Mucosa of rectum (tissue), 2 donors: Measurements from ENCODE around the gene ENTPD8.

Experiments
- H3K27ac ChIP-seq, 2 donors: one replicate each; pipeline ENCODE4 v1.7.0; 2013; ENCODE audit warnings: inconsistent platforms in 2 of 2, low read depth in 2 of 2, low read length in 2 of 2
- H3K27me3 ChIP-seq, 2 donors: one replicate each; pipeline ENCODE4 v1.7.0; 2013; ENCODE audit warnings: low read length in 2 of 2; ENCODE audit not compliant: control insufficient read depth in 2 of 2, insufficient read depth in 2 of 2
- H3K36me3 ChIP-seq, 2 donors: one replicate each; pipeline ENCODE4 v1.7.0; 2013; ENCODE audit warnings: low read length in 2 of 2; ENCODE audit not compliant: control insufficient read depth in 2 of 2, insufficient read depth in 2 of 2
- H3K4me1 ChIP-seq, 2 donors: one replicate each; pipeline ENCODE4 v1.7.0; 2013; ENCODE audit warnings: low read length in 2 of 2, mild to moderate bottlenecking in 1 of 2; ENCODE audit not compliant: control insufficient read depth in 2 of 2, insufficient read depth in 2 of 2
- H3K4me3 ChIP-seq, 2 donors: one replicate each; pipeline ENCODE4 v1.7.0; 2013; ENCODE audit warnings: low read length in 2 of 2
- H3K9ac ChIP-seq, 2 donors: one replicate each; pipeline ENCODE4 v1.7.0; 2013; ENCODE audit warnings: low read length in 2 of 2, low read depth in 1 of 2, mild to moderate bottlenecking in 1 of 2
- H3K9me3 ChIP-seq, 2 donors: one replicate each; pipeline ENCODE4 v1.7.0; 2013; ENCODE audit warnings: low read length in 2 of 2; ENCODE audit not compliant: control insufficient read depth in 2 of 2
- donor health status: healthy.
- donor health status: Normal muscosa, but diverticular disease.

Gene ENTPD8

DNA sequence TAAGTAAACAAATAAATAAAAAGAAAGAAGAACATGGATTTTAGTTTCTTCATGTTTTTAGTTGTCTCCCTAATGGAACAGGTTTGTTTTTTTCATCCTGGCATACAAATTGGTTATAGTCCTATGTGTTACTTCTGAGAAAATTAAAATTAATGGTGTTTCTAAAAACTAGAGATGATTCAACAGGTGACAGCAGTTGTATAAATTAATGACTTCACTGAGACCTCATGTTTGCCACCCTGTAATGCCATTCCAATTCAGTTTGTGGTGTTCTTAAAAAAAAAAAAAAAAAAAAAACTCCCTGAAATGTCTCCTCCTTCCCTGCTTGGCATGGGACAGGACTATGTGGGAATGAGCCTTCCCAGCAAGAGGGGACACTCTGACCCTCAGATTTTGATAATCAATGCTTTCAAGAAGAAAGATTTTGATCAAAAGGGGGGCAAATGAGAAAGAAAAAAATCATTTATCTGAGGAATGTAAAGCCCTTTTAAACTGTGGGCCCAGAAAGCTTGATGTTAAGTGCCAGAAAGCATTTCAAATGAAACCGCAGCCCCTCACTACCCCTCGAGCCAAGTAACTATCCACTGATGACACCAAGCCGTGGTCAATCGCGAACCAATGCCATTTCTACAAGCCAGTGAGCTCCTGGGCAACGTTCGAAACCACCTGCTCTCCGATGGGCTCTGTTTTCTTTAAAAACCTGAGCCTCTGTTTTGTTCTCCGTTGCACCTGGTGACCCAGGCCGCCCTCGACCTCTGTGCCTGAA lies 19.1 kb downstream of the ENTPD8 start:
- Histone ChIP-seq H3K36me3 (peaks cover 0 to under 1% of the 10 kb centered on the region in 2 donors), H3K4me3 (peak overlapping the region; percentile 79 to 88), H3K27ac (peak overlapping the region; percentile 68 to 77), H3K27me3 (no peaks in the 10 kb centered on the region), H3K4me1 (peaks cover 12 to 18% of the 10 kb centered on the region in 2 donors), H3K9me3 (no peaks in the 10 kb centered on the region), H3K9ac (peak overlapping the region; percentile 82 to 86)

DNA sequence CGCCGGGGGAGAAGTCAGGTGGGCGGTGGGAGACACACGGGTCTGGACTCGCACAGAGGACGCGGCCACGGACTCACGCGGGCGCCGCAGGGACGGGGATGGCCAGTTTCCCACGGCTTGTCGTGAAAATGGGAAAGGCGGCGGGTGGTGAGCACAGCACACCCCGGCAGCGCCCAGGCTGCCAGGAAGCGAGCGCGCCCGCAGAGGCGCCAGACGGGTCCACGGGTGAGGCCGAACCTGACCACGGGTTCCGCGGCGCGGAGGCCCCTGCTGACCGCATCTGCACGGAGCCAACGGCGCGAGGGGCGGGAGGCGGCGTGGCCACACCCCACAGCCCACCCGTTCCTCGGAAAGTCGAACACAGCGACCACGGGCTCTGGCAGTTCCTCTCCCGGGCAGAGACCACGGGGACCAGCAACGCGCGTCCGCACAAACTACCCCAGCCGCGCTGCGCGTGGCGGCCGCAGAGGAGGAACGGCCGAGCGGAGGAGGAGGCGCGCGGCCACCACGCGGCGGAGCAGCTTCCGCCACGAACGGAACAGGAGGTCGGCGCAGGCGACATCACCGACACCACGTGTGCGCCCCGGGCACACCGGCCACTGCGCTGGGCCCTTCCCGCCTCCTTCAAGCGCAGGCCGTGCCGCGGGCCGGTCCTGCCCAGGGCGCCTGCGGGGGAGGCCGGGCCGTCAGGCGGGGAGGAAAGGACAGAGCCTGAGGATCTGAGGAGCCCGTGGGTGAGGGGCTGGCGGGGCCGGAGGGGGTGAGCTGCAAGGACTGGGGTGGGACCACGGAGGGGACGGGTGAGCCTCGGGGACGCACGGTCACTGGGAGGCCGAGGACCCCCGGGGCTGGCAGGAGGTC lies 23.8 kb downstream of the ENTPD8 start:
- Histone ChIP-seq H3K9ac (no peak overlapping the region), H3K27me3 (no peaks in the 10 kb centered on the region), H3K4me1 (peaks cover 27 to 30% of the 10 kb centered on the region in 2 donors), H3K36me3 (no peaks in the 10 kb centered on the region), H3K4me3 (no peak overlapping the region), H3K9me3 (no peaks in the 10 kb centered on the region), H3K27ac (no peak overlapping the region)

DNA sequence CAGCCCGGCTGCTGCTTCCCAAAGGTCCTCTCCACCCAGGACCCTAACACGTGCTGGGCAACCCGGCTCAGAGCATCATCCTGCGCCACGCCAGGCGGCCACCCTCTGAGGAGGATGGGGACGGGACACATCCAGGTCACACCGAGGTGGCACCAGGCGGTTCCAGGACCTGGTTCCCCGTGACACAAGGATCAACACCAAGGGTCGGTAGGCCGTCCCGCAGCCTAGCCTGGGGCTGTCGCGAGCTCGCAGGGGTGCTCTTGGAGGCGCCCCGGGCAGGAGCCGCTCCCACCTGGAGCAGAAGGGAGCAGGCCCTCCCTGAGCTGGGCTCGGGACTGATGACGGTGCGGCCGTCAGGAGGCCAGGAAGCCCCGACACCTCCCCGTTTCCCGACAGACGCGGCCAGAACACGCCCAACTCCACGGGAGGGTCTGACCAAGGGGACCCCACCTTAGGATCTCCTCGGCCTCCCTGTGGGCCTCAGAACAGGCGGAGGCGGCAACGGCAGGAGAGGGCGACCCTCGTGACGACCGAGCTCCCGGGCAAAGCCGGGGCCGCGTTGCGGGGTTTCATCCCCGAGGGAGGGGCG lies 24.5 kb downstream of the ENTPD8 start:
- no peak overlapping the region for H3K9ac ChIP-seq
- H3K36me3 ChIP-seq = no peaks in the 10 kb centered on the region
- no peak overlapping the region for H3K27ac ChIP-seq
- no peaks in the 10 kb centered on the region for H3K9me3 ChIP-seq
- H3K4me1 ChIP-seq = peaks cover 25 to 27% of the 10 kb centered on the region in 2 donors
- H3K4me3 ChIP-seq = no peak overlapping the region
- H3K27me3 ChIP-seq = no peaks in the 10 kb centered on the region

DNA sequence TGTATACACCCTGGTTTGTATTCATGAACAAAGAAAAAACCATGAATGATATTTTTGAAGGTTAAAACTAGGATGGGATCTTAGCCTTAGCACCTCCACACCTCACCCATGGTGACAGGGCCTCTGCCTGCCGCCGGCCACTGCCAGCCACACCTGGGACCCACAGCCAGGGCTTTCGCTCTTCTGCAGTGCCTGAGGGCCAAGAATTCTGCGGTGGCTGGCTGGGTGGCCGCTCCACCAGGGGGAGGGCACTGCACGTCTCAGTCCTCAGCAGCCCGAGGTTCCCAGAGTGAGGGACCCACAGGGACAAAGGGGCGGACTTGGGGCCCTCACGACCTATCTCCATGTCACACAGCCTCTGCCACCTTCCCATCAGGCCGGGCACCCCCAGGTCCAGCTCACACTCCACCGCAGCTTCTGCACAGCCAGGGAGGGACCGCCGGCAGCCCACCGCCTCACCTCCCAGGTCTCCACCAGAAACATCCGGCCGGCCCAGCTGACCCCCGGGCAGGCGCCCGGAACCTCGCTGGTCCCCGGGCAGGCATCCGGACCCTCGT lies 25.1 kb downstream of the ENTPD8 start:
- Histone ChIP-seq H3K9me3 (no peaks in the 10 kb centered on the region), H3K27ac (no peak overlapping the region), H3K27me3 (no peaks in the 10 kb centered on the region), H3K4me1 (peaks cover 25 to 26% of the 10 kb centered on the region in 2 donors), H3K36me3 (no peaks in the 10 kb centered on the region), H3K9ac (no peak overlapping the region), H3K4me3 (no peak overlapping the region)

DNA sequence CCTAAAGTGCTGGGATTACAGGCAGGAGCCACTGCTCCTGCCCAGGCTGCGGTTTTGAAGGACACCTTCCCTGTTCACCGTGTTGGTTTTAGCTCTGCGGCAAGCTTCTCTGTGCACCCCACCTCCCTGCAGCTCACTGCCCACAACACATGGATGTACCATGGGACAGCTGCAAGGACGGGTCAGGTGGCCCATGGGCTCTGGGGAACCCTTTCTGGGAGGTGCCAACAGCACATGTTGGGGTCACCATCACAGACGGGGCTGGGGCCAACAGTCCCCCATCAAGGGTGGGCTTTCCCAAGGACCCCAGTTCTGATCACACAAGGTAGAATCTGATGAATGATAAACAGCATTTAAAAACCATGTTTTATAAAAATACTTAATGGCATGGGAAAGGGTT lies 25.7 kb downstream of the ENTPD8 start:
- Histone ChIP-seq H3K9me3 (no peaks in the 10 kb centered on the region), H3K27me3 (no peaks in the 10 kb centered on the region), H3K36me3 (no peaks in the 10 kb centered on the region), H3K4me1 (peaks cover 22 to 28% of the 10 kb centered on the region in 2 donors), H3K4me3 (no peak overlapping the region), H3K9ac (no peak overlapping the region), H3K27ac (no peak overlapping the region)

DNA sequence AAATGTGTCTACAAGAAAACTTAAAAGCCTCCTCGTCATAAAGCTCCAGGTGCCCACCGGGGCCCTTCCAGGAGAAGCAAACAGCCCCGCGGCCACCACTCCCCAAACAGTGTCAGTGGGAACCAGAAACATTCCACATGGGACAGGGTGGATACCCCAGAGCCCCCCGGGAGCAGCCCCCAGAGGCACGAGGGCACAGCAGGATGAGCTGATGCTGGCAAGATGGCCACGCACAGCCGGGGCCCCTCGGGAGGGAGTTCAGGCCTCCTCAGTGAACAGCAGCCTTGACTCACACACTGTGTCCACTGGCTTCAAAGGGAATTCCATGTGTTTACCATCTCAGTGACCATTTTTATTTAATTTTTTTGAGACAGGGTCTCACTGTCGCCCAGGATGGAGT lies 28.7 kb downstream of the ENTPD8 start:
- no peak overlapping the region for H3K4me3 ChIP-seq
- no peaks in the 10 kb centered on the region for H3K9me3 ChIP-seq
- peaks cover 20 to 27% of the 10 kb centered on the region in 2 donors for H3K4me1 ChIP-seq
- H3K9ac ChIP-seq = no peak overlapping the region
- H3K27ac ChIP-seq = peak overlapping the region; percentile 62 to 67
- no peaks in the 10 kb centered on the region for H3K27me3 ChIP-seq
- no peaks in the 10 kb centered on the region for H3K36me3 ChIP-seq

DNA sequence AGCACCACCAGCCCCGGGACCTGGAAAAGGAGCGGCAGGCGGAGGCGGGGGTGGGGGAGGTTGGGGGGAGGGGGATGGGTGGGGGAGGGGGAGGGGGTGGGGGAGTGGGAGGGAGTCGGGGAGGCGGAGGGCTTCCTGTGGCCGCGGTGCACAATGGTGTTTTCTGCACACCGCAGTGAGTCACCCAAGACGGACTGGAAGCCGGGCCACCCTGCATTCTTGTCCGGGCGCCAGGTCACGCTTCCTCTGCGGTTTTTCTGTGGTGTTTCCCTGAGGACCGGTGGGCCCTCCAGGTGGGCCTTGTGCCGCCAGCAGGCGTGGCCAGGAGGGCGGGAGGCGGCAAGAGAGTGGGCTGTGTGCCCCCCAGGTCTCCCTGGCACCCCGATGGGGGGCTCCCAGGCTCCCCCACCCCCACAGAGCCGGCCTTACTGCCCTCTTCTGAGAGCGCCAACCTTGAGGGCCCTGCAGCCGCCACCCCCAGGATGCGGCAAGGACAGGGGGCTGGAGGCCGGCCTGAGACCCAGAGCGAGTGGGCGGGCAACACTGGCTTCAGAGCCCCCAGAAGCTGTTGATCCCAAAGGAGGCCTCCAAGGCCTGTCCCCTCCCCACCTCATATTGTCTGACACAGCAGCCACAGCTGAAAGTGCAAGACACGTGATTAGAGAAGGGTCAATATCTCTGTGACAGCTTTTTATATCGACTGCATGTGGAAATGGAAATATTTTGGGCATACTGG lies 29.3 kb downstream of the ENTPD8 start:
- Histone ChIP-seq H3K27ac (peak overlapping the region; percentile 14 to 32), H3K9me3 (no peaks in the 10 kb centered on the region), H3K27me3 (no peaks in the 10 kb centered on the region), H3K4me1 (peaks cover 23 to 31% of the 10 kb centered on the region in 2 donors), H3K4me3 (no peak overlapping the region), H3K9ac (peak overlapping the region in 1 of 2 donors; percentile 51), H3K36me3 (no peaks in the 10 kb centered on the region)

DNA sequence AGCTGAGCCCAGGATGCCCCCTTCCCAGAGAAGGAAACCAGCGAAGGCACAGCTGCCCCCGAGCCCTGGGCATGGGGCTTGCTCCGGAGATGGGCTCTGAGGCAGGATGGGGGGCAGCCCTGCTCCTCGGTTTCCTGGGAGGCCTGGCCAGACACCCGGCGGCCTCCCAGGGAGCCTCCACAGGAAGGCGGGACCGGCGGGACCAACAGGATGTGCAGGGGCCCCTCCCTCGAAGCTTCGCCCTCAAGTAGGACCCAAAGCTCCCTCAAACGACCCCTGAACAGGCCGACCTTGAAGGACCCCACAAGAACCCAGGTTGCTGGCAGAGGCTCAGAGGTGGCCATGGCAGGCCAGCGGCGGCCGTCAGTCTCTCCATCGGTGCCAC lies 29.9 kb downstream of the ENTPD8 start:
- Histone ChIP-seq H3K4me1 (peaks cover 26 to 34% of the 10 kb centered on the region in 2 donors), H3K27ac (no peak overlapping the region), H3K9ac (no peak overlapping the region), H3K4me3 (no peak overlapping the region), H3K27me3 (no peaks in the 10 kb centered on the region), H3K9me3 (no peaks in the 10 kb centered on the region), H3K36me3 (no peaks in the 10 kb centered on the region)

DNA sequence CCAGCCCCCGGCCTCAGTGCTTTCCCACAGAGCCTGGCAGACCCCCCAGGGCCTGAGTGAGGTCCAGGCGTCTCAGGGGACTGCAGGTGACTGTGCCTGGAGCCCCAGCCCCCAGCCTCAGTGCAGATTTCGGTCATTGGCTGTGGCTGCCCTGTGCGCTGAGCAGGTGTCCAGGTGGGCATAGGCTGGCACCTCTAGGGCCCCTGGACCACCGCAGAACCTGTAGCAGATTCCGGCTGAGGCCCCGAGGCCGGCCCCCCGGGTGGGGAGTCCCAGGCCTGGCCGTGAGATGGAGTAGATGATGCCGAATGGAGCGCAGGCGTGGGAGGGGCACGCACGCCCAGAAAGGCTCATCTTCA lies 30.3 kb downstream of the ENTPD8 start:
- H3K4me1 ChIP-seq = peaks cover 27 to 34% of the 10 kb centered on the region in 2 donors
- H3K36me3 ChIP-seq = no peaks in the 10 kb centered on the region
- no peaks in the 10 kb centered on the region for H3K27me3 ChIP-seq
- H3K9me3 ChIP-seq = no peaks in the 10 kb centered on the region
- no peak overlapping the region for H3K4me3 ChIP-seq
- H3K27ac ChIP-seq = no peak overlapping the region
- no peak overlapping the region for H3K9ac ChIP-seq
